ENCODE results near the gene FAM107B.

FAM107B gene

DNA sequence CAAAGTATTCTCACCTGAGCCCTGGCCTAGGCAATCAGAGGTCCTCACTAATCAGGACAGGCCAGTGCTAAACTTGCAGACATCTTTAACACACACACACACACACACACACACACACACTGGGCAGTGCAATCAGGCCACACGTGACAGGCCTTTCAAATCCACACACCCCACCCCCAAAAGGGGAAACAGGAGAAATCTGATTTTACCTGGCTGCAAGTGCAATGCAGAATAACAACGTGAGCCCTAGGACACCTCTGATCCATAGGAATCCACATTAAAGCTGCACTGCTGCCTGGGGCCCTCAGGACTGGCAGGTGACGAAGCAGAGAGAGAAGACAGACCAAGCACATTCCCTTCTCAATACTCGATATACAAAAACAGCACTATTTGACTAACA is 218.9 kb downstream of the FAM107B start:
- no peaks in the 10 kb centered on the region for H3K36me3 ChIP-seq
- H3K27ac ChIP-seq: peak overlapping the region in 1 of 2 donors; percentile 20
- TF ChIP-seq, protein P1, sequence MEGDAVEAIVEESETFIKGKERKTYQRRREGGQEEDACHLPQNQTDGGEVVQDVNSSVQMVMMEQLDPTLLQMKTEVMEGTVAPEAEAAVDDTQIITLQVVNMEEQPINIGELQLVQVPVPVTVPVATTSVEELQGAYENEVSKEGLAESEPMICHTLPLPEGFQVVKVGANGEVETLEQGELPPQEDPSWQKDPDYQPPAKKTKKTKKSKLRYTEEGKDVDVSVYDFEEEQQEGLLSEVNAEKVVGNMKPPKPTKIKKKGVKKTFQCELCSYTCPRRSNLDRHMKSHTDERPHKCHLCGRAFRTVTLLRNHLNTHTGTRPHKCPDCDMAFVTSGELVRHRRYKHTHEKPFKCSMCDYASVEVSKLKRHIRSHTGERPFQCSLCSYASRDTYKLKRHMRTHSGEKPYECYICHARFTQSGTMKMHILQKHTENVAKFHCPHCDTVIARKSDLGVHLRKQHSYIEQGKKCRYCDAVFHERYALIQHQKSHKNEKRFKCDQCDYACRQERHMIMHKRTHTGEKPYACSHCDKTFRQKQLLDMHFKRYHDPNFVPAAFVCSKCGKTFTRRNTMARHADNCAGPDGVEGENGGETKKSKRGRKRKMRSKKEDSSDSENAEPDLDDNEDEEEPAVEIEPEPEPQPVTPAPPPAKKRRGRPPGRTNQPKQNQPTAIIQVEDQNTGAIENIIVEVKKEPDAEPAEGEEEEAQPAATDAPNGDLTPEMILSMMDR (IDR thresholded peaks at IDR 0.05): no peak
- H3K4me3 ChIP-seq: no peak overlapping the region
- no peak for DNase-seq
- H3K9me3 ChIP-seq: no peaks in the 10 kb centered on the region
- H3K27me3 ChIP-seq: no peaks in the 10 kb centered on the region
- intact Hi-C loops (cut with DNase I; ENCODE audit: low total_unique reads): no loop called here
- peaks cover 0 to 34% (median 13%) of the 10 kb centered on the region in 4 donors for H3K4me1 ChIP-seq

DNA sequence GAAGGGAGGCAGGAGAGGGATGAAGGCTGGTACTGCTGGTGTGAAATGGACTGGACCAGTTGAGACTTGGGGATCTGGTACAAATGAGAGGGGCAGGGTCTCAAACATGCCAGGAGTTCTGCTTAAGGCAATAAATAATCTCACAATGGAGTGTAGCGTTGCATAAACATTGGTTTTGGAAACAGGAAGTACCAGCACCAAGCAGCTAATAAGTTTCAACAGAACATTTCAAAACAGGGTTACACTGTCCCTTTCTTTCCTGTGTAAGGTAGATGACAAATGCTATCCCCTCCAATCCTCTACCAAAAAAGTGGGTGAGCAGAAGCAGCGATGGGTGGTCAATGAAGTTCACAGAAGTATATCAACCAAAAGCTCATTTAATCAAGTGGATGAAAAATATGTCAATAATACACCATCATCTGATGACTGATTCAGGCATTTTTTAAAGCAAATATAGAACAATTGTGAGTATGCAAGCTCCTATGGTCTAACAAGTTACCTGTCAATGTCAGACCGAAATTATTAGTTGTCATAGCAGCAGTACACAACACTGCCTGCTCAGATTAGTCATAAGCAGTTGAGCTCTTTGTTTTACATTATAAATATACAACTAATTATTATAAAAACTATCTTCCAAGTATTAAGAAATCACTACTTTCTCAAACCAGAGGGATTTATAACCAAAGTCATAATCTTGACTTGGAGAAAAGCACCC is 220.0 kb downstream of the FAM107B start:
- intact Hi-C loops (cut with DNase I; ENCODE audit: low total_unique reads): no loop called here
- no peak for DNase-seq
- H3K4me1 ChIP-seq: peaks cover 0 to 34% (median 13%) of the 10 kb centered on the region in 4 donors

DNA sequence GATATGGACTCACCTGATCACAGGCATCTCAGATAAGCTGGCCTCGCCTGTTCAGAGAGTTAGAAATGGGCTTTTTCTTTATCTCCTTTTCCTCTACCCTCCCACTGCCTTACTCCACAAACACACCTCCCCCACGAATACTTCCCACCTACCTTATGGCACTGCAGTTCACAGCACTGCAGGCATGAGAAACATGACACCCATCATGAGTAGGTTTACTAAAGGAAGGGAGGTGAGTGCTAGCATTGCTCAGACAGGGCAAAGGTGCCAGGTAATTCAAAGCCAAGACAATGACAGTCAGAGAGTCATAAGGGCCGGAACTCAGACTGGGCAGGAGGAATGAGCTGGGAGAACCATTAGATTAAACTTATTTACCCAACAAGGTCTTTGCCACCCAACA is 220.6 kb downstream of the FAM107B start:
- Histone ChIP-seq H3K9me3 (no peaks in the 10 kb centered on the region), H3K27ac (peak overlapping the region; percentile 33 to 38), H3K36me3 (no peaks in the 10 kb centered on the region), H3K4me3 (no peak overlapping the region), H3K27me3 (no peaks in the 10 kb centered on the region), H3K4me1 (peaks cover 0 to 34% (median 13%) of the 10 kb centered on the region in 4 donors)
- intact Hi-C loops (cut with DNase I; ENCODE audit: low total_unique reads): no loop called here
- TF ChIP-seq, protein P1 (IDR thresholded peaks at IDR 0.05): no peak
- DNase-seq: no peak

More for the DNA sequence above, 220.0 kb downstream of the FAM107B start:
- peak overlapping the region; percentile 33 to 38 for H3K27ac ChIP-seq
- no peaks in the 10 kb centered on the region for H3K9me3 ChIP-seq
- no peaks in the 10 kb centered on the region for H3K27me3 ChIP-seq
- TF ChIP-seq, protein P1 (IDR thresholded peaks at IDR 0.05): no peak
- no peaks in the 10 kb centered on the region for H3K36me3 ChIP-seq
- no peak overlapping the region for H3K4me3 ChIP-seq

DNA sequence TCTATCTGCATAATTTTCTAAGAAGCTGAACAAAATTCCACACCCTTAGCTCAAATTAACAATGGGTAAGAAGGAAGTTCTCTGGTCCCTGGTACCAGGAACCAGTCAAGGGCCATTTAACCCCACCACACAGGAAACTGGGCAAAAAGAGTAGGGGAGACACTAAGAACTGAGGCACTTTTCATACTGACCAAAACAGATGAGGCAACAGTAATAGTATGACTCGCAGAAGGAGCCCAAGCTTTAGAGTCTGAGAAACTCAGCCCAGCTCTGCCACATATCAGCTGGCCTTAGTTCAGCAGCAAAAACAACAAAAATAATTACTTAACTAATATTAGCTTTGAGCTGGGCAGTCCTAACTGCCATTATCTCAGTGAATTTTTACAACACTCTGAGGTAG is 221.2 kb downstream of the FAM107B start:
- Histone ChIP-seq H3K27ac (peak overlapping the region in 1 of 2 donors; percentile 27), H3K4me3 (no peak overlapping the region), H3K36me3 (peaks cover 0 to 2% (median 0%) of the 10 kb centered on the region in 3 donors), H3K4me1 (peaks cover 0 to 34% (median 13%) of the 10 kb centered on the region in 4 donors), H3K9me3 (no peaks in the 10 kb centered on the region), H3K27me3 (no peaks in the 10 kb centered on the region)
- TF ChIP-seq, protein P1 (IDR thresholded peaks at IDR 0.05): no peak
- intact Hi-C loops (cut with DNase I; ENCODE audit: low total_unique reads): no loop called here
- no peak for DNase-seq

DNA sequence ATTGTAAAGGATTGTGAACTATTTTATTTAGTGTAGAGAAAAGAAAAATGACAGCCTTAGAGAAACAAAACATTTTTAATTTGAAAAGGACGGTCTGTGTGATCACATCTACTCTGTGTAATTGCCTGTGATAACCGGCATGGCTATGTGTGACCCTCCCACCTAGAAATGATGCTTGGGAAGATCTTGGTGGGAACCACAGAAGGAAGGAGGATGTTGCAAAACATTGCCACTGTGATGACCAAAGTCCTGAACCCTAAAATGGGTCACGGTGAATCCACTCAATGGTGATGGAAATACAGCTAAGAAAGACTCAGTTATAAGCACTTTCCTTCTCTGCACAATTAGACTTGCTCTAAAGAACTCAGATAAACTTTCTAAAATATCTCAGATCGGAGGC is 222.7 kb downstream of the FAM107B start:
- no peaks in the 10 kb centered on the region for H3K27me3 ChIP-seq
- TF ChIP-seq, protein P1 (IDR thresholded peaks at IDR 0.05): no peak
- intact Hi-C loops (cut with DNase I; ENCODE audit: low total_unique reads): no loop called here
- peaks cover 0 to 7% (median 0%) of the 10 kb centered on the region in 3 donors for H3K36me3 ChIP-seq
- no peaks in the 10 kb centered on the region for H3K9me3 ChIP-seq
- no peak for DNase-seq
- no peak overlapping the region for H3K27ac ChIP-seq
- peaks cover 0 to 34% (median 13%) of the 10 kb centered on the region in 4 donors for H3K4me1 ChIP-seq
- H3K4me3 ChIP-seq: no peak overlapping the region

Data from tibial artery (tissue), 4 donors.